PC-3 (cell line): ENCODE measurements around the gene TMEM40. TPM values are rescaled to one million over a fixed set of nuclear protein-coding genes. Genes with fewer than 3 reads are reported as not detected.

Experiments used
- ATAC-seq: fragments of 200-7000 bp; cut with Tn5 transposase; 2 replicates; pipeline ENCODE4 v1.9.1; 2020; ENCODE audit warnings: mild to moderate bottlenecking, moderate library complexity
- BruUV-seq: library from RNA; stranded (reverse); fragments of 400-500 nt; replicated peaks from 2 replicates; lab custom pipeline; 2021; lab: Mats Ljungman, UMichigan
- CTCF ChIA-PET: fragments of 300-600 bp; sonication (Branson Sonifier 250); formaldehyde crosslinking; loops from one replicate; lab custom pipeline; 2022; ENCODE audit warnings: antibody characterized with exemption; lab: Charles Lee
- POLR2A ChIA-PET: fragments of 300-600 bp; sonication (Branson Sonifier 250); formaldehyde crosslinking; loops from one replicate; lab custom pipeline; 2022; ENCODE audit warnings: antibody characterized with exemption; ENCODE audit not compliant: unreplicated experiment; lab: Charles Lee
- DNase-seq: peaks from one replicate; pipeline ENCODE4 v3.0.0-alpha.2; 2015
- H2AFZ ChIP-seq: fragments of 300-600 bp; sonication (generic); 2 replicates; pipeline ENCODE4 v1.6.0; 2016; ENCODE audit warnings: antibody characterized with exemption, low read length
- H3F3A ChIP-seq: fragments of 300-600 bp; sonication (generic); one replicate; pipeline ENCODE4 v1.6.0; 2017; ENCODE audit warnings: antibody characterized with exemption, low read length, control low read depth, mild to moderate bottlenecking; ENCODE audit not compliant: unreplicated experiment
- H3K27ac ChIP-seq: fragments of 300-600 bp; sonication (generic); 2 replicates; pipeline ENCODE4 v1.5.1; 2016; ENCODE audit warnings: mild to moderate bottlenecking, low read length
- H3K27me3 ChIP-seq: fragments of 300-600 bp; sonication (generic); 2 replicates; pipeline ENCODE4 v1.6.1; 2016; ENCODE audit warnings: low read length, mixed read lengths
- H3K36me3 ChIP-seq: fragments of 300-600 bp; sonication (generic); 2 replicates; pipeline ENCODE4 v1.6.1; 2016; ENCODE audit warnings: low read depth, mixed run types, low read length, mixed read lengths
- H3K4me1 ChIP-seq: fragments of 300-600 bp; sonication (generic); 2 replicates; pipeline ENCODE4 v1.5.1; 2016; ENCODE audit warnings: low read length; ENCODE audit not compliant: insufficient read depth
- H3K4me2 ChIP-seq: fragments of 300-600 bp; sonication (generic); 2 replicates; pipeline ENCODE4 v1.6.0; 2016; ENCODE audit warnings: low read length
- H3K4me3 ChIP-seq: fragments of 300-600 bp; sonication (generic); 2 replicates; pipeline ENCODE4 v1.5.1; 2016; ENCODE audit warnings: mild to moderate bottlenecking, low read length, mixed read lengths
- H3K79me2 ChIP-seq: fragments of 300-600 bp; sonication (generic); 2 replicates; pipeline ENCODE4 v1.6.1; 2017; ENCODE audit warnings: low read length, mixed read lengths
- H3K9ac ChIP-seq: fragments of 300-600 bp; sonication (generic); 2 replicates; pipeline ENCODE4 v1.6.0; 2016; ENCODE audit warnings: mild to moderate bottlenecking, low read length
- H3K9me2 ChIP-seq: fragments of 300-600 bp; sonication (generic); replicated peaks from 2 replicates; pipeline ENCODE4 v1.6.1; 2016; ENCODE audit warnings: mixed run types, low read length, mixed read lengths
- H3K9me3 ChIP-seq: fragments of 300-600 bp; sonication (generic); 2 replicates; pipeline ENCODE4 v1.6.1; 2016; ENCODE audit warnings: low read length, mixed read lengths
- H4K20me1 ChIP-seq: fragments of 300-600 bp; sonication (generic); 2 replicates; pipeline ENCODE4 v1.6.1; 2016; ENCODE audit warnings: low read length, mixed read lengths
- CTCF ChIP-seq: fragments of 300-600 bp; sonication (generic); conservative IDR thresholded peaks from 2 replicates; pipeline ENCODE4 v1.5.1; 2017; ENCODE audit warnings: antibody characterized with exemption, low read depth, mild to moderate bottlenecking, low read length
- EZH2 ChIP-seq: fragments of 300-600 bp; sonication (generic); IDR thresholded peaks from one replicate; pipeline ENCODE4 v1.6.1; 2017; ENCODE audit warnings: antibody characterized with exemption, mild to moderate bottlenecking, low read length; ENCODE audit not compliant: unreplicated experiment
- EZH2phosphoT487 ChIP-seq: fragments of 300-600 bp; sonication (generic); IDR thresholded peaks from 2 replicates; pipeline ENCODE4 v1.6.1; 2018; ENCODE audit warnings: mild to moderate bottlenecking, antibody characterized with exemption, low read length, borderline replicate concordance
- intact Hi-C: fragments of 100-400 bp; cut with micrococcal nuclease; formaldehyde crosslinking; loops from 2 replicates; pipeline ENCODE4 v1.9.0; 2023
- total RNA-seq: library from RNA; depleted of rRNA; stranded (reverse); fragments of >200 nt; gene quantifications from 2 replicates; pipeline ENCODE4 v1.2.3, GENCODE V29; 2014

The TMEM40 gene
- total RNA-seq, 1 experiment from 2014 or later: 10.4 TPM

- intact Hi-C loops: no loop called here
- H3K27me3 ChIP-seq: no peaks in the 10 kb centered on the region
- POLR2A ChIA-PET: no interaction called here
- DNase-seq (no peak), ATAC-seq (no peak)
- no peaks in the 10 kb centered on the region for H3K36me3 ChIP-seq
- H4K20me1 ChIP-seq: no peaks in the 10 kb centered on the region
- TF ChIP-seq EZH2phosphoT487 (no peak), CTCF (no peak), EZH2 (no peak)
- H3K9me2 ChIP-seq: no peaks in the 10 kb centered on the region
- no peak overlapping the region for H3K4me3 ChIP-seq
- no TSS peak for BruUV-seq
- no peak overlapping the region for H2AFZ ChIP-seq
- no peak overlapping the region for H3K27ac ChIP-seq
- H3K4me2 ChIP-seq: no peak overlapping the region
- CTCF ChIA-PET: no interaction called here
- no peaks in the 10 kb centered on the region for H3K9me3 ChIP-seq
- H3K79me2 ChIP-seq: no peaks in the 10 kb centered on the region
- H3K4me1 ChIP-seq: peaks cover 8% of the 10 kb centered on the region; the same call in 1 of the 2 replicates
- H3K9ac ChIP-seq: no peak overlapping the region
- no peaks in the 10 kb centered on the region for H3F3A ChIP-seq
Measured at GRCh38 chr3:12729051-12729651, 29.9 kb downstream of the TMEM40 start.

GRCh38 chr3:12727937-12728336 is 31.1 kb downstream of the TMEM40 start:
- H3K4me2 ChIP-seq: no peak overlapping the region
- no peak for DNase-seq
- no peaks in the 10 kb centered on the region for H3F3A ChIP-seq
- no peaks in the 10 kb centered on the region for H4K20me1 ChIP-seq
- H3K9me3 ChIP-seq: no peaks in the 10 kb centered on the region
- peaks cover 8% of the 10 kb centered on the region; the same call in 1 of the 2 replicates for H3K4me1 ChIP-seq
- no peaks in the 10 kb centered on the region for H3K9me2 ChIP-seq
- ChIA-PET POLR2A (no interaction called here), CTCF (no interaction called here)
- intact Hi-C loops: no loop called here
- TF ChIP-seq EZH2 (no peak), CTCF (no peak), EZH2phosphoT487 (no peak)
- no peak for ATAC-seq
- H3K36me3 ChIP-seq: no peaks in the 10 kb centered on the region
- H3K27ac ChIP-seq: no peak overlapping the region
- H3K9ac ChIP-seq: no peak overlapping the region
- BruUV-seq: no TSS peak
- no peaks in the 10 kb centered on the region for H3K79me2 ChIP-seq
- H3K4me3 ChIP-seq: no peak overlapping the region
- H3K27me3 ChIP-seq: no peaks in the 10 kb centered on the region
- no peak overlapping the region for H2AFZ ChIP-seq

- no peak for ATAC-seq
- Histone ChIP-seq H3K79me2 (no peaks in the 10 kb centered on the region), H3K9me2 (no peaks in the 10 kb centered on the region), H3K4me1 (peaks cover 8% of the 10 kb centered on the region; the same call in 1 of the 2 replicates), H3K9me3 (no peaks in the 10 kb centered on the region), H3K4me2 (no peak overlapping the region), H3K4me3 (no peak overlapping the region), H3K9ac (no peak overlapping the region), H3F3A (no peaks in the 10 kb centered on the region), H3K27ac (no peak overlapping the region), H3K36me3 (no peaks in the 10 kb centered on the region), H4K20me1 (no peaks in the 10 kb centered on the region), H2AFZ (no peak overlapping the region), H3K27me3 (no peaks in the 10 kb centered on the region)
- intact Hi-C loops: no loop called here
- no peak for TF ChIP-seq CTCF
- no peak for TF ChIP-seq EZH2phosphoT487
- no peak for TF ChIP-seq EZH2
- CTCF ChIA-PET: no interaction called here
- DNase-seq: no peak
- POLR2A ChIA-PET: no interaction called here
- no TSS peak for BruUV-seq
Measured at GRCh38 chr3:12727481-12727880, 31.6 kb downstream of the TMEM40 start.
